ENCODE results near the gene CDH13. TPM values are rescaled to one million over a fixed set of nuclear protein-coding genes. Genes with fewer than 3 reads are reported as not detected.

The CDH13 gene
- polyA plus RNA-seq, 2 of the 4 experiments (the other 2 are of a cell fraction), result not detected

DNA sequence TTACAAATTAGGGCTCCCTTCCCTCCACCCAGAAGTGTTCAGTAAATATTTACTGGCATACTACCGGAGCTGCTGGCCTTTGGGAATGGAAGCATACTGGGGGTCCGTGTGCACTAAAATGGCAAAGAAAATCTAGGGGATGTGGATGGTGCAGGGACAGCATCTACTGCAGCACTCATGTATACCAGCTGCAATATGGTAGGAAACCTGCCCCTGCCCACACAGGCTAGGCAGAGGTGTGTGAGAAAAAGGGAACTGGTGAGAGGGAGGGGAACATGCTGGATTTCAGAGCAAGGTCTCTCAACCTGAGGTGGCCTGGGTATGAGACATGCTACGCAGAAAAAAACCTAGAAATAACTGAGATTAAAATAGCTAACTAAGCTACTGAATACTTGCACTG lies 145.4 kb downstream of the CDH13 start (continued):
- TF ChIP-seq PBX3 (IDR thresholded peaks at IDR 0.05), result no peak
- no peak for TF ChIP-seq GATA3 (IDR thresholded peaks at IDR 0.05; ENCODE audit: borderline replicate concordance)
- no peak for TF ChIP-seq POLR2AphosphoS2 (conservative IDR thresholded peaks at IDR 0.05; ENCODE audit: low read length)

- TF ChIP-seq SMC3 (IDR thresholded peaks at IDR 0.05) (no peak), RFX5 (IDR thresholded peaks at IDR 0.05) (no peak), ZC3H11A (IDR thresholded peaks at IDR 0.05) (no peak), E2F6 (IDR thresholded peaks at IDR 0.05; ENCODE audit: borderline replicate concordance, low read depth) (no peak), BHLHE40 (IDR thresholded peaks at IDR 0.05; ENCODE audit: low read depth, low read length) (no peak), POLR2AphosphoS2 (conservative IDR thresholded peaks at IDR 0.05; ENCODE audit: low read length) (no peak), CHD2 (IDR thresholded peaks at IDR 0.05; ENCODE audit: low read length, partially characterized antibody) (no peak), PHF8 (IDR thresholded peaks at IDR 0.05; ENCODE audit: borderline replicate concordance, low read depth) (no peak), CTCF (IDR thresholded peaks at IDR 0.05) (no peak), POLR2A (IDR thresholded peaks at IDR 0.05; ENCODE audit: low read length) (no peak), ESRRA (IDR thresholded peaks at IDR 0.05; ENCODE audit: borderline replicate concordance, low read length) (no peak), PBX3 (IDR thresholded peaks at IDR 0.05) (no peak), RAD21 (conservative IDR thresholded peaks at IDR 0.05 in 1 of 2, IDR thresholded peaks at IDR 0.05 in 1 of 2) (no peak), KDM5A (IDR thresholded peaks at IDR 0.05) (no peak), JUNB (IDR thresholded peaks at IDR 0.05) (no peak), EHMT2 (IDR thresholded peaks at IDR 0.05; ENCODE audit: low read depth) (no peak), GATA3 (IDR thresholded peaks at IDR 0.05; ENCODE audit: borderline replicate concordance) (no peak)
- H3K4me2 ChIP-seq, result no peak overlapping the region
- ChIA-PET POLR2A (no interaction called here), CTCF (interaction anchor here (1.1 kb wide), 1 partner anchor 16 kb away, joined by 3 read pairs; no protein-coding TSS in a partner anchor)
- H3K9me3 ChIP-seq, result no peaks in the 10 kb centered on the region
- FAIRE-seq (no peak), DNase-seq (ENCODE audit: low read depth in 1 of 2, low spot score in 1 of 2) (no peak), ATAC-seq (no peak)
- no peak overlapping the region for H3K4me3 ChIP-seq
- H3K4me1 ChIP-seq, result no peaks in the 10 kb centered on the region
- 0% methylated on average over 1 of the region's 1 CpG for WGBS (ENCODE audit: missing lambda C conversion rate)
- no peak overlapping the region for H3K27ac ChIP-seq
Observed at GRCh38 chr16:82773018-82773417, 146.2 kb downstream of the CDH13 start.

DNA sequence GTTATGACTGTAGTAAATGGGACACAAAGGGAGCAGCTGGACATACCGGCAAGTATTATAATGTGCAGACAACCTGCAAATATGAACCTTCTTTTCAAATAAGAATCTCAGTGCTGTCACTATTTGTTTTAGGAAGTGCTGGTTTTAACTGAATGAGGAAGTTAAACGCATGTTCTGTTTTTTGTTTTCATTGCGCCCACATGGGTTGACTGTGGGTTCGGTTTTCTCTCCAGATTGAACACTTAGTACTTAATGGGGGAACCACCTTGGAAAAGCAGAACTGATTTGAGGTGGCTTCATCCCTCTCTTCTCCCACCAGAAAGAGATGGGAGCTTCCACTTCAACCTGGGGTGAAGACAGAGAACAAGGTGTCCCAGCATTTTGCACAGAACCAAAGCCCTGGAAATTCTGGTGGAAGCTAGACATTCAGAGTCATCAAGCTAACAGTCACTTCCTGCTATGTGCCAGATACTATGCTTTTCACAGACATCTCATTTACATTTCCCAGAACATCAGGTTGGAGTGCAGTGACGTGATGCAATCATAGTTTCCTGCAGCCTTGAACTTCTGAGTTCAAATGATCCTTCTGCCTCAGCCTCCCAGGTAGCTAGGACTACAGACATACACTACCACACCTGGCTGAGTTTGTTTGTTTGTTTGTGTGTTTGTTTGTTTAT lies 149.8 kb downstream of the CDH13 start:
- POLR2A ChIA-PET, result no interaction called here
- CTCF ChIA-PET, result no interaction called here
- no peak overlapping the region for H3K4me3 ChIP-seq
- no peaks in the 10 kb centered on the region for H3K9me3 ChIP-seq
- DNase-seq (ENCODE audit: low read depth in 1 of 2, low spot score in 1 of 2) (no peak), FAIRE-seq (no peak), ATAC-seq (no peak)
- TF ChIP-seq CBX8 (IDR thresholded peaks at IDR 0.05) (no peak), RAD21 (conservative IDR thresholded peaks at IDR 0.05 in 1 of 2, IDR thresholded peaks at IDR 0.05 in 1 of 2) (no peak), ZC3H11A (IDR thresholded peaks at IDR 0.05) (no peak), ATOH8 (CRISPR knock-in tag; IDR thresholded peaks at IDR 0.05; ENCODE audit: low read depth) (no peak), ESRRA (IDR thresholded peaks at IDR 0.05; ENCODE audit: borderline replicate concordance, low read length) (no peak), HOXB13 (CRISPR knock-in tag; IDR thresholded peaks at IDR 0.05; ENCODE audit: low read depth) (no peak)
- WGBS (ENCODE audit: missing lambda C conversion rate), result 24% methylated on average over 5 of the region's 5 CpGs
- H3K27ac ChIP-seq, result no peak overlapping the region
- H3K4me1 ChIP-seq, result no peaks in the 10 kb centered on the region
- no peak overlapping the region for H3K4me2 ChIP-seq
